Lung (tissue), 12 donors: ENCODE data around the gene TAB3. TPM values are rescaled to one million over a fixed set of nuclear protein-coding genes. Genes with fewer than 3 reads are reported as not detected.

Experiments
- ATAC-seq: fragments of 200-7000 bp; cut with Tn5 transposase; one replicate; pipeline ENCODE4 v1.9.1; 2020; ENCODE audit warnings: moderate number of reproducible peaks; ENCODE audit not compliant: insufficient read depth, low FRiP score
- DNase-seq, 3 donors: peaks; one replicate each; pipeline ENCODE4 v3.0.0-alpha.2; 2013 to 2017
- H3K27ac ChIP-seq, 2 donors: one replicate each; pipeline ENCODE4 v1.5.1; 2013; ENCODE audit warnings: mild to moderate bottlenecking in 2 of 2, moderate library complexity in 2 of 2, control low read depth in 1 of 2, inconsistent platforms in 1 of 2, low read depth in 1 of 2, low read length in 1 of 2
- H3K27me3 ChIP-seq, 3 donors: one replicate each; pipeline ENCODE4 v1.5.1; 2013; ENCODE audit warnings: low read length in 2 of 3; ENCODE audit not compliant: control insufficient read depth in 3 of 3, insufficient read depth in 3 of 3
- H3K36me3 ChIP-seq, 4 donors: one replicate each; pipeline ENCODE4 v1.5.1; 2013; ENCODE audit warnings: low read length in 4 of 4, mild to moderate bottlenecking in 1 of 4, moderate library complexity in 1 of 4; ENCODE audit not compliant: control insufficient read depth in 4 of 4, insufficient read depth in 4 of 4
- H3K4me1 ChIP-seq, 5 donors: one replicate each; pipeline ENCODE4 v1.5.1; 2013; ENCODE audit warnings: low read length in 5 of 5, mild to moderate bottlenecking in 2 of 5, moderate library complexity in 1 of 5; ENCODE audit not compliant: control insufficient read depth in 5 of 5, insufficient read depth in 5 of 5
- H3K4me3 ChIP-seq: one replicate; pipeline ENCODE4 v1.5.1; 2013; ENCODE audit warnings: mild to moderate bottlenecking, control low read depth, moderate library complexity
- H3K9ac ChIP-seq, 2 donors: one replicate each; pipeline ENCODE4 v1.5.1; 2013; ENCODE audit warnings: low read length in 2 of 2, control low read depth in 1 of 2; ENCODE audit not compliant: insufficient read depth in 1 of 2
- H3K9me3 ChIP-seq, 4 donors: one replicate each; pipeline ENCODE4 v1.5.1; 2013; ENCODE audit warnings: low read length in 3 of 4, mild to moderate bottlenecking in 1 of 4, moderate library complexity in 1 of 4; ENCODE audit not compliant: control insufficient read depth in 4 of 4, insufficient read depth in 3 of 4
- WGBS, 2 donors: extraction: QIAGEN DNeasy Blood & Tissue Kit; methylation state at CpG; one replicate each; pipeline ENCODE4 v1.1.7; 2013; 5-methylcytosine and 5-hydroxymethylcytosine counted together
- polyA plus RNA-seq, 2 donors: library from polyadenylated mRNA; stranded (reverse); fragments of 200-250 nt; gene quantifications; one replicate each; pipeline ENCODE4 v1.2.1, GENCODE V29; 2013
- total RNA-seq, 2 donors: library from RNA; depleted of rRNA in 1 of 2; stranded (reverse); fragments of >200 nt in 1 of 2; gene quantifications; one replicate each; pipeline ENCODE4 v1.2.1, GENCODE V29; 2014 to 2021
- TF ChIP-seq, protein P1 (sequence below): IDR thresholded peaks from 2 replicates; pipeline ENCODE4 v1.5.1; 2012; ENCODE audit warnings: mild to moderate bottlenecking; ENCODE audit errors: control extremely low read depth, extremely low read depth
- donor health status: control.
- donor health status: control.
- donor health status: Bipolar disorder and iron deficiency.
- donor health status: healthy.
- donor health status: DM: yes; HTN: yes; CAD: no.

Gene TAB3
- total and polyA plus RNA-seq, 4 donors = 7.6 to 24.8 (median 13.8) TPM

GRCh38 chrX:30870572-30870971, 18.5 kb downstream of the TAB3 start:
- no peak for ATAC-seq
- no peak overlapping the region for H3K9ac ChIP-seq
- H3K27me3 ChIP-seq = peaks cover 0 to 10% (median 0%) of the 10 kb centered on the region in 3 donors
- no peak for DNase-seq
- peaks cover 0 to 4% (median 2%) of the 10 kb centered on the region in 5 donors for H3K4me1 ChIP-seq
- WGBS, 2 donors = 50 to 80% methylated on average over 2 of the region's 2 CpGs
- TF ChIP-seq, protein P1, sequence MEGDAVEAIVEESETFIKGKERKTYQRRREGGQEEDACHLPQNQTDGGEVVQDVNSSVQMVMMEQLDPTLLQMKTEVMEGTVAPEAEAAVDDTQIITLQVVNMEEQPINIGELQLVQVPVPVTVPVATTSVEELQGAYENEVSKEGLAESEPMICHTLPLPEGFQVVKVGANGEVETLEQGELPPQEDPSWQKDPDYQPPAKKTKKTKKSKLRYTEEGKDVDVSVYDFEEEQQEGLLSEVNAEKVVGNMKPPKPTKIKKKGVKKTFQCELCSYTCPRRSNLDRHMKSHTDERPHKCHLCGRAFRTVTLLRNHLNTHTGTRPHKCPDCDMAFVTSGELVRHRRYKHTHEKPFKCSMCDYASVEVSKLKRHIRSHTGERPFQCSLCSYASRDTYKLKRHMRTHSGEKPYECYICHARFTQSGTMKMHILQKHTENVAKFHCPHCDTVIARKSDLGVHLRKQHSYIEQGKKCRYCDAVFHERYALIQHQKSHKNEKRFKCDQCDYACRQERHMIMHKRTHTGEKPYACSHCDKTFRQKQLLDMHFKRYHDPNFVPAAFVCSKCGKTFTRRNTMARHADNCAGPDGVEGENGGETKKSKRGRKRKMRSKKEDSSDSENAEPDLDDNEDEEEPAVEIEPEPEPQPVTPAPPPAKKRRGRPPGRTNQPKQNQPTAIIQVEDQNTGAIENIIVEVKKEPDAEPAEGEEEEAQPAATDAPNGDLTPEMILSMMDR = no peak
- no peak overlapping the region for H3K27ac ChIP-seq
- H3K9me3 ChIP-seq = no peaks in the 10 kb centered on the region
- H3K4me3 ChIP-seq = no peak overlapping the region
- peaks cover 0 to 4% (median 0%) of the 10 kb centered on the region in 4 donors for H3K36me3 ChIP-seq

DNA sequence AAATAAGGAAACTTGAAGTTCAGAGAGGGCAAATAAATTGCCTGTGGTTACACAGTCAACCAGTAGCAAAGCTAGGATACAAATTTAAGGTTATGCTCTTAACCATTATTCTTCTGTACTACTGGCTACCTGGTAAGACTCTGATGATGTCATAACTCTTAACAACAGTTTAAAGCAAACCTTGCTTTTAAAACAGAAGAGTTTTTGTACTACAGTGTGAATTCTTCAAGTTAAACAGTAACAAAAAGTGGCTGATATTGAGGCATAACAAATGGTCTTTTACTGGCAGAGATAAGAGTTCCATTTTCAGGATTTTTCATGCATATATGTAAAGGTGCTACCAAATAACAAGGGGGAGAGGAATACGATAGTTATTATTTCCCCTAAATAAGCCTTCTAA, 23.4 kb downstream of the TAB3 start:
- H3K27ac ChIP-seq = no peak overlapping the region
- TF ChIP-seq, protein P1 = no peak
- ATAC-seq (no peak), DNase-seq (peak in 1 of 3 donors; percentile 29)
- peaks cover 0 to 4% (median 0%) of the 10 kb centered on the region in 4 donors for H3K36me3 ChIP-seq
- peaks cover 0 to 7% (median 3%) of the 10 kb centered on the region in 3 donors for H3K27me3 ChIP-seq
- 67 to 83% methylated on average over 1 of the region's 1 CpG for WGBS, 2 donors
- H3K4me3 ChIP-seq = no peak overlapping the region
- peaks cover 0 to 7% (median 0%) of the 10 kb centered on the region in 5 donors for H3K4me1 ChIP-seq
- no peak overlapping the region for H3K9ac ChIP-seq
- no peaks in the 10 kb centered on the region for H3K9me3 ChIP-seq

- ATAC-seq = peak; percentile 43
- peak in 1 of 3 donors; percentile 11 for DNase-seq
- Histone ChIP-seq H3K27ac (peak overlapping the region in 1 of 2 donors; percentile 24), H3K4me3 (no peak overlapping the region), H3K36me3 (peaks cover 0 to 4% (median 0%) of the 10 kb centered on the region in 4 donors), H3K9ac (no peak overlapping the region), H3K27me3 (peaks cover 0 to 7% (median 3%) of the 10 kb centered on the region in 3 donors), H3K4me1 (peaks cover 0 to 7% (median 0%) of the 10 kb centered on the region in 5 donors), H3K9me3 (no peaks in the 10 kb centered on the region)
- TF ChIP-seq, protein P1 = no peak
- 41 to 66% methylated on average over 3 of the region's 3 CpGs for WGBS, 2 donors
Observed at GRCh38 chrX:30865015-30865414, 24.0 kb downstream of the TAB3 start.

- WGBS, 2 donors = 67% methylated on average over 1 of the region's 1 CpG
- ATAC-seq (peak; percentile 43), DNase-seq (peak in 2 of 3 donors; percentile 24 to 31)
- Histone ChIP-seq H3K9ac (no peak overlapping the region), H3K4me1 (peaks cover 0 to 7% (median 0%) of the 10 kb centered on the region in 5 donors), H3K4me3 (no peak overlapping the region), H3K27ac (no peak overlapping the region), H3K36me3 (peaks cover 0 to 4% (median under 1%) of the 10 kb centered on the region in 4 donors), H3K27me3 (peaks cover 0 to 7% (median 3%) of the 10 kb centered on the region in 3 donors), H3K9me3 (no peaks in the 10 kb centered on the region)
- TF ChIP-seq, protein P1 = no peak
Observed at GRCh38 chrX:30864383-30864785, 24.7 kb downstream of the TAB3 start.
